HG03521 (cell line): Measurements from ENCODE around the gene HSD17B10.
A peak's percentile ranks its signal among the peaks of the same experiment; 100 is the strongest.
"Not testable (repeated sequence)": the region's sequence is repeated elsewhere in the genome, so short reads cannot be mapped to it uniquely, and the experiment has no call there.

Experiments
- ATAC-seq: cut with Tn5 transposase; IDR thresholded peaks from one replicate; pipeline ENCODE4 v1.9.1; 2021; ENCODE audit warnings: mild to moderate bottlenecking, moderate library complexity; ENCODE audit not compliant: unreplicated experiment

HSD17B10 gene

DNA sequence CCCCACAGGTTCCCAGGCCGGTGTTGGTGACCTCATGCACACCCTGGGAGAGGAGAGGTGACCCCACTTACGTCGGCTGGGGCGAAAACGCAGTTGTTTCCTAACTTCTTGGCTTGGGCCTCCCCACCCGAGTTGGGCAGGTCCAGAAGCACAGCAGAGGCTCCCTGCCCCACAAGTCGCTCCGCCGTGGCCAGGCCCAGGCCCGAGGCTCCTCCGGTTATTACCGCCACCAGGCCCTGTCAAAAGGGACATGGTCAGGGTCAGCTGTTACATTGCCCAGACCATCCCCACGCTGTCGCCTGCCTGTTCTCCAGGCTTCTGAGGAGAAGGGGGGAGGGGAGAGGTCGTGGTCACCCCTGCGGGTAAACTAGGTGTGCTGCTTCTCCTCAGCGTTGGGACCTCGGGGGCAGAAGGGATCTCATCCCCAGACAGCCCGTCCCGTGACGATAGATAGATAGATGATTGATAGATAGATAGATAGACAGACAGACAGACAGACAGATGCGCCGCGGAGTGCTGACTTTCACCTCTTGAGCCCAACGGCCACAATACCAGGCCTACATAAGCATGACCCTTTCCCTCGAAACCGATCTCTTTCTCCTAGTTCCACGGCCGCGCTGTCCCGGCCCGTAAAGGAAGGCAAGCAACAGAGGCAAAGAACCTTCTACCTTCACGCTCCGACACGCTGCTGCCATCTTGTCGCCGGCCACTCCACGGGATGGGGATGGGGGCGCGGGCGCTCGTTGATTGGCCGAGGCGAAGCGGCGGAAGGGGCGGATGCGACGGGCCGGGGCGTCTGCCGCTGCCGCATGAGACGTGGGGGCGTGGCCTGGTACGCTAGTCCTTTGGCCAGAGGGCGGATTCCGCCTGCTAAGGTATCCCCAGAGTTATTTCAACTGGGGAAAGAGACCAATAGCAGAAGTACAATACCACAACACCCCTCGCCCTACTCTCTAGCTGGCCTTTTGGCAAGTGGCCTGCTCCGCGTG, at the start of gene HSD17B10:
Gene HSD17B10, minus strand, starts transcription at position 720 of the 989 bp plus-strand sequence. Its CDS starts 25 bp downstream, at position 695.
- peak; percentile 95 for ATAC-seq

DNA sequence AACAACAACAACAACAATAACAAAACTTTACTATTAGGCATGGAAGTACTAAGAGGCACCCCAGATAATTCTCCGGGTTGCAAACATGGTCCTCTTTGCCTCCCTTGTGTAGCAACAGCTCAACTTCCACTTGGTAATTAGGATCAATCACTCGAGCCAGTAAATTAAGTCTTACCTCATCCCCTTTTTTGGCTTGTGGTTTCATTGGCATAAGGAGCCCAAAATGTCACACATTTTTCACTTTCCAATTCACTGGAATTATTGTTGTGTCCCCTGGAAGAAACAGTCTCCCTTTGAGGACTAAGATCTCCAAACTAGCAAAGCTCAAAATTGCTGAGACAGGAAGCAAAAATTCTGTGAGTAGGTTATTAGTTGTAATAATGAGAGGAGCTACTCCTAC, 49.2 kb upstream of the HSD17B10 start:
- ATAC-seq, result no peak

DNA sequence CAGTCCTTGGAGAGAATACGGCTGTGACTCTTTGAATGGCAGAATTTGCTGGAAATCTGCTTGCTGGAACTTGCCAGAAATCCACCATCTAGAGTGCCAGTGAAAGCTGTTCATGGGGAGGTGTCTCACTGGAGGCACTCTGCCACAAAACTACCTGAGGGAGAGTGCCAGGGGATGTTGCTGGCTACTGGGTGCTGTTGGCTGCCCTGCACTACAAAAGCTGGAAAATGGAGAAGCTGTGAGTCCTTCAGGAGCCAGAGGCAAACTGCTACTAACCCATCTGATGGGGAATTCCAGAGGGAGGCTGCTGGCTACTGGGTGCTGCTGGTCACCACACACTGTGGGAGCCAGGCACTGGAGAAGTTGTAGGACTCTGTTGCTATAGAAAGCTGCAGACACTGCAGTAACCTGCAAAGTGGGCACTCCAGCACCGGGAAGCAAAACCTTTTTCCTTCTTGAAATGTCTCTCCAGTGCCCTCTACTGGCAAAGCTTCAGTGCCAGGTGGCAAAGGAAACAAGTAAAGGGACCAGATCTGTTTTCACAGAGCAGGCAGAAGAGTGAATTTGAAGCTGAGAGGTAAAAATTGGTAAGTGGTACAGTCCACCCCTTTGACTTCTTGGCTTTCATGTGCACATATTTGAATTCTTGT, 47.8 kb upstream of the HSD17B10 start:
- ATAC-seq, result no peak

DNA sequence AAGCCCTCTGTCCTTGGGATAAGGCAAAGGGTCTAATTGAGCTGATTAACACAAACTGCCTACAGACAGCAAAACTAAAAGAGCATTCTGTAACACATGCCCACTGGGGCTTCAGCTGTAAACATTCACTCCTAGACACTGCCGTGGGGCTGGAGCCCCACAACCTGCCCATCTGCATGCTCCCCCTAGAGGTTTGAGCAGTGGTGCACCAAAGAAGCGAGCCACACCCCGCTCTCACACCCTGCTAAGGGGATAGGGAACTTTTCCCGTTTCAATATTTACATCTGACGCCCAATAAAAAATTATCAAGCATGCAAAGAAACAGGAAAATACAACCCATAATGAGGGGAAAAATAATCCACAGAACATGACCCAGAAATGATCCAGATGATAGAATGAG, 46.9 kb upstream of the HSD17B10 start:
- ATAC-seq, result no peak

DNA sequence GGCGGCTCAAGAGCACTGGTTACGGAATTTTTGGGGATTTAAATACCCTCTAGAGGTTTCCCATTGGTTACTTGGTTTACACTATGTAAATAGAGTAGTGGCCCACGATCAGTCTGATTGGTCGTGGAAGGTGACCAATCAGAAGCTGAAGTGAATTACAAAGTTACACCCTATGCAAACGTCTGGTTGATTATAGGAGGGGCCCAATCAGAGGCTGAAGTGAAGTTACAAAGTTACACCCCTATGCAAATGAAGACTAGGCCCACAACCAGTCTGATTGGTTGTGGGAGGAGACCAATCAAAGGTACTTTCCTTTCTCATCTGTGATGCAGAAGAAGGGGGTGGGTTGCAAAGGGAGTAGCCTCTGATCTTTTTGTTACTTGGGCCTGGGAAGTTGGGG, 45.1 kb upstream of the HSD17B10 start:
- ATAC-seq, result no peak

DNA sequence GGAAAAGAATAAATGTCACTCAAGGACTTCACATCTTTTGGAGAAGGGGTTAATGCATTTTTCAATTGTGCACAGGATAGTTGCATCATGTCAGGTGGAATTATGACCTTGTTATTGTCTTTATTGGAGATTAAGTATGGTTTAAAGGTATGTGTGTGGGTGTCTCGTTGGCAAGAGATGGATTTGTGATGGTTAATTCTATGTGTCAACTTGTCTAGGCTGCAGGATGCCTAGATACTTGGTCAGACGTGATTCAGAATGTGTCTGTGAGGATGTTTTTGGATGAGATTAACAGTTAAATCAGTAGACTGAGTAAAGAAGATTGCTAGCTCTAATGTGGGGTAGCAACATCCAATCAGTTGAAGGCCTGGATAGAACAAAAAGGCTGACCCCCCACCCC, 42.2 kb upstream of the HSD17B10 start:
- ATAC-seq, result no peak

DNA sequence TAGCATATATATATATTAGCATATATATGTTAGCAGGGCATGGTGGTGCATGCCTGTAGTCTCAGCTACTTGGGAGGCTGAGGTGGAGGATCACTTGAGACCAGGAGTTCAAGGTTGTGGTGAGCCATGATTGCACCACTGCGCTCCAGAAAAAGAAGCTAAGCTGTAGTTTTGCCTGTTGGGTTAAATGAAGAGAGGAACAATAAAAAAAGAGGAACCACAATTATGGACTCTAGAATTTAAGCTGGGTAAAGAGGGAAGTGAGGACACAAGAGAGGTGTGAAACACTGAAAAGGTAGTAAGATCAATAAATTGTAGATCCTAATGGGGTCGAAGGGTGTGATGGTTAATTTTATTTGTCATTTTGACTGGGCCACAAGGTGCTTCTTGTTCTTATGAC, 40.5 kb upstream of the HSD17B10 start:
- ATAC-seq, result no peak

DNA sequence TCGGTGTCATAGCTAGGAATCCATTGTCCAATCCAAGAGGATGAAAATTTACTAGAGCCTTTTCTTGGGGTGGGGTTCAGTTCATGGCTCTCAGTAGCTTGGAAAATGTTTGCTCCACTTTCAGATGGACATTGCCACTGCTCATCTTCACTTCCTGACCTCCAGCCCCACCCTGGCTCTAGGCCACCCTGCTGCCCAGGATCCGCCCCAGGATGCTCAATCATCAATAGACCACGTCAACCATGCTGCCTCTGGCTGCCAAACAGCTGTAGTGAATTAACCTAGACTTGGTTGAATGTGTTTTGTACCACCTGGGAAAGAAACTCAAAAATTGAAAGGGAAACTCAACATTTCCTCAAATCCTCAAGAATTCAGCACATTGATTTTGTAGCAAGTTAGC, 37.2 kb upstream of the HSD17B10 start:
- ATAC-seq, result no peak

GRCh38 chrX:53468659-53469058, 34.5 kb upstream of the HSD17B10 start:
- ATAC-seq, result not testable (repeated sequence)

DNA sequence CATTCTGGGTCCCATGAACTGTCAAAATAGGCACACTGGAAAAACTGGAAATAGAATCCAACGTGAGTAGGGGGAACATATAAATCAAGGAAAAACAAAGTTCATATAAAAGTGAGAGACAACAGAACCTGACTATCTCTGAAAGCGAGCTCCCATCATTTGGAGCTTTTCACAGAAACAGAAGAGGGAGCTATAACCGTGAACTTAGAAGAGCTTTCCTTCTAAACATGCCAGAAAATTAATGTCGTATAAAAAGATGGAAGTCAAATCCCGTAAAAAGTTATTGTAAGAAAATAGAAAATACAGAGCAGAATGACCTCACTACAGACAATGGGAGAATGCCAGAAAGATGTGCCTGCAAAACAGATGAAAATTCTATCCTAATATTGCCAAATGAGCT, 23.9 kb upstream of the HSD17B10 start:
- no peak for ATAC-seq

DNA sequence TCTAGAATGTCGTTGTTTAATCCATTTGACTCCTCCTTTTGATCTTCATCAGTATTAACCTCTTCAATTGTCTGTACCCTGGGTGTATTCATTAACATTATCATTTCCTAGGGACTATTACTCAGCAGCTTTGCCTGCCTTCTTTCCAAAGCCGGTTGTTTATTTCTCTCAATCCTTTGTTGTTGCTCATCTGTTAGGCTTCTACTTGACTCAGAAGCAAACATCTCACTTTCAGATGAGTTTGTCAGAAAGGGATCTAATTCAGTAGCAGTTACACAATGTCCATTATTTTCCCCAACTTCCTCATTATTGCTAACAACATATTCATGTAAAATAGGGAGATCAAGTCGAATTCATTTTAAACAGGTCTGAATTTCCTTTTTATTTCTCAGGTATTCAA, 22.1 kb upstream of the HSD17B10 start:
- ATAC-seq, result no peak

- ATAC-seq, result no peak
Measured at GRCh38 chrX:53452812-53453211, 18.6 kb upstream of the HSD17B10 start.

DNA sequence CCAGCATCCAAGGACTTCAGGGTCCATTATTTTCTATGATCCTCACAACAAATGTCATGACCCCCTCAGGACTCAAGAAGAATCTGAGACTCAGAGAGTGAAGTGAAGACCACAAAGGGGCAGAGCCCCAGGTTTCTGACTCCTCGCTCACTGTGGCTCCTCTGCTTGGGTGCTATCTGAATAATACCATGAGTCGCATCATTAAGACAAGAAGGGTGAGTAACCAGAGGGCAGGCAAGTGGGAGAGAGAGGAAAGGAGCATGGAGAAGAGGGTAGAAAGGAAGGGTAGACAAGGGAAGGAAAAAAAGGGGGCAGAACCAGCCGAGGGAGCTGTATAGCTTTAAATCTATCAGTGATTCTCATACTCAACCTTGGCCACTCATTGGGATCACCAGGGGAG, 15.5 kb upstream of the HSD17B10 start:
- ATAC-seq, result no peak

DNA sequence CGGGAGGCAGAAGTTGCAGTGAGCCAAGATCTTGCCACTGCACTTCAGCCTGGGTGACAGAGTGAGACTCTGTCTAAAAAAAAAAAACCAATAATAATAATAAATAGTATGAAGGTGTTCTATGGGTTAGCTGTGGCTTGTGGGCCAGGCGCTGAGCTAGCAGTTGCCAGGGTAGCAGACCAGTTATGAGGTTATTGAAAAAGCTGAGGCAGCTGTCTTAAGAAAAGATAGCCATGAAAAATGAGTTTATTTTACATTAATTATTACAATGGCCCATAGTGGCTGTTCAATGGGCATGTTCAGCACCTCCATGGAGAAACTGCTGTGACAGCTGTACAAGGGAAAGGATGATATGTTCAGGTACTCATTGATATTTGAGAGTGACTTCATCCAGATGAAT, 13.3 kb upstream of the HSD17B10 start:
- ATAC-seq, result no peak

- no peak for ATAC-seq
Measured at GRCh38 chrX:53445977-53446376, 11.8 kb upstream of the HSD17B10 start.

GRCh38 chrX:53442322-53442631, 8.1 kb upstream of the HSD17B10 start:
- no peak for ATAC-seq

- ATAC-seq, result no peak
Measured at GRCh38 chrX:53441531-53442321, 7.6 kb upstream of the HSD17B10 start.

- no peak for ATAC-seq
Measured at GRCh38 chrX:53440621-53441517, 6.7 kb upstream of the HSD17B10 start.

DNA sequence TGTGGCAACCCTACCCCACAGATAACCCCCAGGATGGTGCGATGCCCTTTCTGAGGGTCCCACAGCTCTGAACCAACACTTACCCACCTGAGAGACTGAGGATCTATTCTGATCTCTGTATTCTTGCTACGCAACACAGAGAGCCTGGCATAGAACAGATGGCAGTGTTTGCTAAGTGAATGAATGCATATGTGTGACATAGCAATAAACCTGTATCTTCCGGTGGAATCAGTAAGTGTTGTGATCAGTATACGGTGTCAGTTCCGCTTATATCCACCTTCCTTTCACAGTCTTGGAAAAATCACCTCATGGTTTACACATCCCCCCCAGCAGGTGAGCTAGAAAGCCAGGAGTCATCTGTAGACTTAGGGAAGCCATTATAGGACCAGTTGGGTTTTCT, 5.9 kb upstream of the HSD17B10 start:
- no peak for ATAC-seq

DNA sequence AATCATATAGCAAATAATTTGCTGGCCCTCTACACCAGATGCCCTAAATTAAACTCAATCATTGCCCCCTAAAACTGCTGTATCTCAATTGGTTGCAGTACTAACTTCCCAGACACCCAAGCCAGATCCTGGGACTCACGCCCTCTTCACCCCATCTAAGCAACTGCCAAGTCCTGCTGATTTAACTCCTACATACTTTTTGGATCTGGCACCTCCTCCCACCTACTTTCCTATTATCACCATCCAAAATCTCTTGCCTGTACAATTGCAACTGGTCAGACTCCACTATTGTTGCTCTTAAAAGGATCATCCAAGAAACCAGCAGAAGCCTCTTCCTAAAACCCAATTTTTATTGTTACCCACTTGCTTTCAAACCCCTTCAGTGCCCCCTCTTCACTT, 4.7 kb upstream of the HSD17B10 start:
- ATAC-seq, result no peak
